Measurements from ENCODE around the gene HS6ST1.

- TF ChIP-seq CTCF (IDR thresholded peaks at IDR 0.05 in 4 of 5, conservative IDR thresholded peaks at IDR 0.05 in 1 of 5) (no peak), POLR2A (IDR thresholded peaks at IDR 0.05) (no peak)
These were observed 69.1 kb downstream of the HS6ST1 start for GRCh38 chr2:128249555-128249954.
